Testis (tissue), 3 donors: ENCODE results near the gene PXDN. TPM values are rescaled to one million over a fixed set of nuclear protein-coding genes. Genes with fewer than 3 reads are reported as not detected.
"Not testable (repeated sequence)": the region's sequence is repeated elsewhere in the genome, so short reads cannot be mapped to it uniquely, and the experiment has no call there.

Experiments
- DNase-seq: peaks from one replicate; pipeline ENCODE4 v3.0.0-alpha.2; 2019
- H3K27ac ChIP-seq, 2 donors: fragments of 200-600 bp; sonication (generic); one replicate each; pipeline ENCODE4 v1.5.1; 2019
- H3K27me3 ChIP-seq: fragments of 200-600 bp; sonication (generic); one replicate; pipeline ENCODE4 v1.5.1; 2019
- H3K36me3 ChIP-seq: fragments of 200-600 bp; sonication (generic); one replicate; pipeline ENCODE4 v1.5.1; 2017; ENCODE audit warnings: low read depth; ENCODE audit errors: missing control alignments
- H3K4me1 ChIP-seq: fragments of 200-600 bp; sonication (generic); one replicate; pipeline ENCODE4 v1.5.1; 2019
- H3K4me3 ChIP-seq, 2 donors: fragments of 200-600 bp; sonication (generic); one replicate each; pipeline ENCODE4 v1.5.1; 2017 to 2019
- H3K9me3 ChIP-seq: fragments of 200-600 bp; sonication (generic); one replicate; pipeline ENCODE4 v1.5.1; 2017
- CTCF ChIP-seq, 3 experiments: fragments of 450-650 bp in 2 of 3; fragments of 200-600 bp in 1 of 3; sonication (generic) in 1 of 3; IDR thresholded peaks; one replicate each; pipeline ENCODE4 v1.5.1; 2016 to 2019; ENCODE audit warnings: antibody characterized with exemption in 3 of 3, mild to moderate bottlenecking in 2 of 3, moderate library complexity in 1 of 3
- POLR2A ChIP-seq: fragments of 450-650 bp; IDR thresholded peaks from one replicate; pipeline ENCODE4 v1.6.1; 2017; ENCODE audit warnings: antibody characterized with exemption, mild to moderate bottlenecking, moderate library complexity
- WGBS, 2 donors: methylation state at CpG; one replicate each; pipeline ENCODE4 v1.1.5; 2018; 5-methylcytosine and 5-hydroxymethylcytosine counted together
- intact Hi-C: fragments of 100-400 bp; cut with DNase I; formaldehyde crosslinking; loops from one replicate; pipeline ENCODE4 v1.15.1; 2023; ENCODE audit warnings: low total_unique reads
- polyA plus RNA-seq: library from polyadenylated mRNA; stranded (reverse); fragments of 350-450 nt; fragmentation: Illumina TruSeq; extraction: RNeasy Lipid Tissue Mini Kit (QIAGEN cat#74804); gene quantifications from one replicate; pipeline ENCODE4 v1.2.3, GENCODE V29; 2014; ENCODE audit warnings: low read depth, low replicate concordance; ENCODE audit not compliant: insufficient read depth
- total RNA-seq, 2 donors: library from RNA; depleted of rRNA; stranded (reverse); fragments of >200 nt; gene quantifications; one replicate each; pipeline ENCODE4 v1.2.3, GENCODE V29; 2016

Gene PXDN
- total and polyA plus RNA-seq, 3 donors from 2014 or later, result 26.7 to 41.8 (median 33.8) TPM

DNA sequence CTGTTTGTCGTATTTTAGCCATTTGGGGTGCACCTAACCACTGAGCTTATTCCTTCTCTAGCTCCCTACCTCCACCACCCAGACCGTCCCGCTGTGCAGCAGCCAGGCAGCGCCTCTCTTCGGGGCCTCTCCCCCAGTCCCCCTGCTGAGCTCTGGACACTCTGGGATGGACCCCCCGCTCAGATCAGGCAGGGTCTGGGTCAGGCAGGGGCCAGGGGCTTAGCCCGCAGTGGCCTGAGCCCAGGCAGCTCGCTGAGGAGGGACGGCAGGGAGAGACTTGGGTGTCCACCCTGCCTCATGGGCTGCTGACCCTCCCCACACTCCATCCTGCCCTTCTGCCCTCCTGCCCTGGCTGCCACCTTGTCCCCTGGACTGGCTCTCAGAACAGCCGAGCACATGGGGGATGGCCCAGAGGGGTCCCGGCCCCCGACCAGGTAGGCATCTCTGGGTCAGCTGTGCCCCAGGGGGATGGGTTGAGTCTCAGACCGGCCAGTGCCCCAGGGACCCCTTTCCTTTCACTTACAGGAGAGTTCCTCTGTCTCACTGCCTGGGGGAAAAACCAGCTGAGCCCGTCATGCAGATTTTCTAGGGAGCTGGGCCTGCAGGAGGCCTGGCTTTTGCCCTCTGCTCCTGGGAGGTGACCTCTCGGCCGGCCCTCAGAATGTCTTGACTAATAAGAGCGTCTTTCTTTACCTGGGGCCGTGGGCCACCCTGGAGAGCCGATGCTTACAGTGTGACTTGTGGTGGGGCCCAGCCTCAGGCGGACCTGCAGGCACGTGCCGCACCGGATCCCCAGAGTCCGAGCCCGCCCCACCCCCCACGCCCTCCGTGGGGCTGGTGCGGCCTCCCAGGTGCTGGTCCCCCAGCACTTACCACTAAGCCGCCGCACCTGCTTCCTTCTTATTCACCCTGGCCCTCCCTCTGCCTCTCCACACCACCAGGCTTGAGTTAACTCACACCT lies 22.8 kb upstream of the PXDN start:
- H3K9me3 ChIP-seq, result no peaks in the 10 kb centered on the region
- no peaks in the 10 kb centered on the region for H3K4me1 ChIP-seq
- no peak for TF ChIP-seq POLR2A
- no peak for TF ChIP-seq CTCF (IDR thresholded peaks at IDR 0.05)
- H3K27me3 ChIP-seq, result no peaks in the 10 kb centered on the region
- intact Hi-C loops, result no loop called here
- no peak overlapping the region for H3K27ac ChIP-seq
- DNase-seq, result no peak
- H3K4me3 ChIP-seq, result no peak overlapping the region
- WGBS, 2 donors, result 92 to 94% methylated on average over 18 to 30 of the region's 30 CpGs
- no peaks in the 10 kb centered on the region for H3K36me3 ChIP-seq

GRCh38 chr2:1766425-1766824 lies 22.1 kb upstream of the PXDN start:
- no peaks in the 10 kb centered on the region for H3K9me3 ChIP-seq
- H3K36me3 ChIP-seq, result no peaks in the 10 kb centered on the region
- no peaks in the 10 kb centered on the region for H3K4me1 ChIP-seq
- 59 to 74% methylated on average over 4 to 6 of the region's 6 CpGs for WGBS, 2 donors
- intact Hi-C loops, result no loop called here
- no peak overlapping the region for H3K27ac ChIP-seq
- no peaks in the 10 kb centered on the region for H3K27me3 ChIP-seq
- no peak overlapping the region for H3K4me3 ChIP-seq
- no peak for DNase-seq
- TF ChIP-seq CTCF (IDR thresholded peaks at IDR 0.05) (no peak), POLR2A (no peak)

GRCh38 chr2:1765201-1765600 lies 20.9 kb upstream of the PXDN start:
- H3K36me3 ChIP-seq, H3K4me1 ChIP-seq, H3K9me3 ChIP-seq, intact Hi-C loops, H3K27me3 ChIP-seq, H3K4me3 ChIP-seq, DNase-seq, H3K27ac ChIP-seq: not testable (repeated sequence)
- 88 to 97% methylated on average over 2 of the region's 2 CpGs for WGBS, 2 donors

GRCh38 chr2:1759611-1759930 lies 15.3 kb upstream of the PXDN start:
- no peaks in the 10 kb centered on the region for H3K27me3 ChIP-seq
- TF ChIP-seq CTCF (IDR thresholded peaks at IDR 0.05) (no peak), POLR2A (no peak)
- intact Hi-C loops, result no loop called here
- no peaks in the 10 kb centered on the region for H3K36me3 ChIP-seq
- H3K9me3 ChIP-seq, result no peaks in the 10 kb centered on the region
- no peak for DNase-seq
- no peak overlapping the region for H3K27ac ChIP-seq
- H3K4me3 ChIP-seq, result no peak overlapping the region
- 72 to 86% methylated on average over 2 to 13 of the region's 13 CpGs for WGBS, 2 donors
- no peaks in the 10 kb centered on the region for H3K4me1 ChIP-seq

GRCh38 chr2:1758774-1759610 lies 14.7 kb upstream of the PXDN start:
- H3K27me3 ChIP-seq, result no peaks in the 10 kb centered on the region
- DNase-seq, result no peak
- no peak for TF ChIP-seq POLR2A
- TF ChIP-seq CTCF (IDR thresholded peaks at IDR 0.05), result no peak
- intact Hi-C loops, result no loop called here
- no peak overlapping the region for H3K4me3 ChIP-seq
- WGBS, 2 donors, result 90% methylated on average over 8 to 16 of the region's 26 CpGs
- H3K9me3 ChIP-seq, result no peaks in the 10 kb centered on the region
- no peaks in the 10 kb centered on the region for H3K36me3 ChIP-seq
- H3K4me1 ChIP-seq, result no peaks in the 10 kb centered on the region
- H3K27ac ChIP-seq, result no peak overlapping the region
